GM12892 (cell line): ENCODE results near the gene POU6F2.

Source experiments
- POLR2A ChIP-seq: IDR thresholded peaks from 2 replicates; pipeline ENCODE4 v1.6.1; 2011; ENCODE audit warnings: low read depth, low read length, control low read depth
- POLR2AphosphoS5 ChIP-seq: IDR thresholded peaks from 2 replicates; pipeline ENCODE4 v1.6.1; 2011; ENCODE audit warnings: low read depth, low read length, control low read depth

GRCh38 chr7:38934536-38934935 lies 43.2 kb upstream of the POU6F2 start:
- no peak for TF ChIP-seq POLR2A
- TF ChIP-seq POLR2AphosphoS5, result no peak
